GM18517 (cell line): ENCODE results near the gene SCAND1.
"Not testable (repeated sequence)": the region's sequence is repeated elsewhere in the genome, so short reads cannot be mapped to it uniquely, and the experiment has no call there.

Source experiments
- ATAC-seq: cut with Tn5 transposase; IDR thresholded peaks from one replicate; pipeline ENCODE4 v1.9.1; 2021; ENCODE audit warnings: mild to moderate bottlenecking, moderate library complexity; ENCODE audit not compliant: unreplicated experiment

SCAND1 gene

GRCh38 chr20:35963878-35964277 is 9.6 kb upstream of the SCAND1 start:
- no peak for ATAC-seq

DNA sequence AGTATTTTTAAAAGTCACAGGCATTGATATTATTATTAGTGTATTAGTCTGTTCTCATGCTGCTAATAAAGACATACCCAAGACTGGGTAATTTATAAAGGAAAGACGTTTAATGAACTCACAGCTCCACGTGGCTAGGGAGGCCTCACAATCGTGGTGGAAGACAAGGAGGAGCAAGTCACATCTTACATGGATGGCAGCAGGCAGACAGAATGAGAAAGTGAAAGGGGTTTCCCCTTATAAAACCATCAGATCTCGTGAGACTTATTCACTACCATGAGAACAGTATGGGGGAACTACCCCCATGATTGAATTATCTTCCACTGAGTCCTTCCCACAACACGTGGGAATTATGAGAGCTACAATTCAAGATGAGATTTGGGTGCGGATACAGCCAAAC is 5.0 kb upstream of the SCAND1 start:
- ATAC-seq = not testable (repeated sequence)

- no peak for ATAC-seq
These were observed 2.3 kb upstream of the SCAND1 start for GRCh38 chr20:35956616-35957015.

DNA sequence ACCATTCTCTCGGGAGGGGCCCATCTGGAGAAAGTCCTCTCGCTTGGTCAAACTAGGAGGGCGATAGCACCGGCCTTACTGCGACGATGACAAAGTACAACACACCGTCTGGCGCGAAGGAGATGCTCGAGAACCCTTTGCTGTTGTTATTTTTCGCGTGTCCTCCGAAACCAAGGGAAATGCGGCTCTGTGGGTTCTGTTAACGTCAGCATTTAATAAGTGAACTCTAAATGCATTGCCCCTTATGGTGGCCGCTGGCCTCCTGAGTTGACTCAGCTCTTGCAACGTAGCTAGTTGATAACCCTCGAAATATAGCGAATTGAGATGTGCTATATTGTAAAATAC is 577 bp upstream of the SCAND1 start:
- no peak for ATAC-seq

DNA sequence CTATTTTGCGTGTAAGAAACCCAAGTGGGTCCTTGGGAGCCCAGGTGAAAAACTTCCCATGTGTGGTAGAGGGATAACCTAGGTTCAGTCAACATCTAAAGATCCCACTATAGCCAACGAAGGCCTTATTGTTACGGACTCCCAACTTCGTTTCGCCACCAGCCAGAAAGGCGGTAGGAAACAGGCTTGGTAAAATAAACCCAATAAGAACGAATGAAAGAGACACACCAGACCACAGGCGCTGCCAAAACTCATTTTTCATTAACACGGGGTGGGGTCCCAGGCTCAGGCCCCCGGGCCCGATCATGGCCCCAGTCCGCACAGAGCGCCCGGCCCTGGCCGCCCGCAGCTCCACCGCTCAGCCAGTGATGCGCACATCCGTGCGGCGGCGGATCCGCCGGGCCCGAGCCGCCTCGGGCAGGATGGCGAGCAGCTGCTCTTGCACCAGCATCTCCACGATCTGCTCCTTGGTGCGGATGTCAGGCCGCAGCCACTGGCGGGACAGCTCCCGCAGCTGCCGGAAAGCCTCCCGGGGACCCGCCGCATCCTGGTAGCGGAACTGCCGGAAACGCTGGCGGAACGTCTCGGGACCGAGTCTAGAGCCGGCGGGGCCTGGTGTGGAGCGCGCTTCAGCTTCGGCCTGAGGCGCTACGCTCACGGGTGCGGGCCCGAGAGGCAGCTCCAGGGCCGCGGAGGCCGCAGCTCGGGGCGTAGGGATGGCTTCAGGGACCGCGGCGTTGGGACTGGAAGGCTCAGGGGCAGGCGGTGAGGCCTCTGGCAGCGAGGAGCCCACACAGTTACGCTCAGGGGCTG is 709 bp downstream of the SCAND1 start:
- peak; percentile 26 for ATAC-seq

DNA sequence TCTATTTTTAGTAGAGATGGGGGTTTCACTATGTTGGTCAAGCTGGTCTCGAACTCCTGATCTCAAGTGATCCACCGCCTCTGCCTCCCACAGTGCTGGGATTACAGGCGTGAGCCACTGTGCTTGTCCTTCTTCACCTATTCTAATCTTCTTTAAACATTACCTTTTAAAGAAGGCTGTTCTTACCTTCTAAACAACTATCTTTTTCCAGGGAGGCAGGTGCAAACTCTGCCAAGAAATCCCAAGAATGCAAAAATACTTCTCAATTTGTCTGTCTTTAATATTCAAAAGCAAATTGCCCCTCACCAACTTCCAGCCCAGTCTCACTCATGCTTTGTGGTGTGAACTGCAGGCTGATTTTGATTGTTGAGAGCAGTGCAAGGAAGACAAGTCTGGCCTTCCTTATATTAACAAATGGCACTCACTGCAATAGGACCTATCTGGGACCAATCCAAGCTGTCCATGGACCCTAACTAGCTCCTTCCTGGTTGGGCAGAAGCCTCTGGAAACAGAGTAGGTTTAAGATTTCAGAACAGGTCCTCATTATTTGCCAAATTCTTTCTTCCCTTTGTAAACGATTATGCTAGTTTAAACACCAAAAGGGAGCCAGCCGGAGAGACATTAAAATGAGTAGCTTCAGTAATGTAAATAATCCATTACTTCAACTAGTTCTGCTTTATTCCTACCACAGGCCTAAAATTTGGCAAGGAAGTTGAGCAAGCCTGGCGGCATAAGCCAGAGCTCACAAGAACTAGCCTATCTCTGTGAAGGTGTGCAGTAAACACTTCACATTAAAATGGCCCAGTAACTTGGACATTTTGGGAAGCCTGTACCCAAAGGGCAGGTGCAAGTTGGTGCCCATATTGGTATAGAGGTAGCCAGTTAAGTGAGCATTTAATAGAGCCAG is 1.6 kb downstream of the SCAND1 start:
- no peak for ATAC-seq

- not testable (repeated sequence) for ATAC-seq
These were observed 2.2 kb downstream of the SCAND1 start for GRCh38 chr20:35952080-35952479.

DNA sequence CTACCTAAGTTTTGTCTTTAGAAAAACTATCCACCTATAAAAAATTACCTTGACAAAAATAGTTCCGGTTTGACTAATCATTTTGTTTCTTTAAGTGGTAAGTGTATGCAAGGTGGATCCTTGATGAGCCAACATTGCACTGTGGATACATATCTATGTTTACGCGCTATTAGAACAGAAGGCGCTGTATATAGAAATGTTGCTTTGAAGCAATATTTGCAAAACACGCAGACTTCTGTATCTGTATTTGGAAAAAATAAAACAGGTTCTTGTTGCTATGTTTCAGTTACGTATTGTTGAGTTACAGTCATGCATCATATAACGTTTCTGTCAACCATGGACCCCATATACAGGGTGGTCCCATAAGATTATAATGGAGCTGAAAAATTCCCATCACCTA is 4.2 kb downstream of the SCAND1 start:
- no peak for ATAC-seq

DNA sequence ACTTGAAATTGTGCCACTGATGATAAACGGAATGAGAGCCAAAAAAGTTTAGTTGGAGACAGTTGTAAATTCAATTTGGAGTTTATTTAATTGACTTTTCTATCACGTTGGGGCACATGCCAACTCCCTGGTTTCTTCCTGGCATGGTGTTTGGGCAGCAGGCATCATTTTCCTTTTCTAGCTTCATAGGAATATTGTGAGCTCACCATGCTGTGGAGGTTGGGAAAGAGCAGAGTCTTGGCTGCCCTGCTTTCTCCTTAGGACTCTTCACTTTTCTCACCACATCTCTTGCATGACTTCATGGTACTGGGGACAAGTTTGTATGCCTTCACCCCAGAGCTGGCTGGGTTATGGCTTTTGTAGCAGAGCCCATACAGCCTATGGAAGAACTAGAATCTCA is 6.4 kb downstream of the SCAND1 start:
- no peak for ATAC-seq

GRCh38 chr20:35947489-35947888 is 6.8 kb downstream of the SCAND1 start:
- no peak for ATAC-seq

DNA sequence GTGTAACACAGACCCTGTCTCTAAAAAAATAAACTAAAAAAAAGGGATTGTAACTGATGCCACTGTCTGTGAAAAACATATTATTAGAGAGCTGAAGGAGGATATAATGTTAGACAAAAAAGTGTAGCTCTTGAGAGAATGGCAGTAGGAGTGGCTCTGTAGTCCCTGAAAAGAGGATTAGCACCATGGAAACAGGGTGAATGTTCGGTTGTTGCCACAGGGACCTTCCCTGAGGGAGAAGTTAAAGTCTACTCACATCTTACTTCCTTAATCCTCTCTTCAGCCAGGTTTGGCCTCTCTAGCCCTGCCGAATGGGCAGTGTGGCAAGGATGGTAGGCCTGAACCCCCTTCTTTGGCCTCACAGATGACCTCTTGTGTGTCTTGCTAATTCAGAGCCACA is 12.1 kb downstream of the SCAND1 start:
- ATAC-seq = no peak

- ATAC-seq = no peak
These were observed 12.7 kb downstream of the SCAND1 start for GRCh38 chr20:35941620-35942019.

DNA sequence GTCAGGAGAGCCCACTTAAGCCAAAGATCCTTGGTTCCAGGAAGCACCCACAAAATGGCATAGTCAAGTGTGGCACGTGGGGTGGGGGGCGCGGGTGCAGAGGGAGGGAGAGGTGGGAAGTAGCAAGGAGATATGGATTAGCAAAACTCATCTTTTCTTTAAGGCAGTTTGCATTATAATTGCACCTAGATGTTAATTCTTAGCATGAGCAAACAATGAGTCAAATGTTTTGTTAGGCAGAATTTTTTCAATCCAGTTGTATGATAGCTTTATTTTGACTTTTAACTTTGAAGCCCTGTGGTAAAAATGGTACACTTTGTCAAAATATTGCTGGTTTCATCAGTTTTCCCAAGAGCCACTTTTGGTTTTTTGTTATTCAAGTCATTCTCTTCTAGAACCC is 15.0 kb downstream of the SCAND1 start:
- ATAC-seq = no peak

GRCh38 chr20:35934050-35934449 is 20.3 kb downstream of the SCAND1 start:
- ATAC-seq = no peak

- ATAC-seq = no peak
These were observed 25.0 kb downstream of the SCAND1 start for GRCh38 chr20:35929301-35929700.

- no peak for ATAC-seq
These were observed 33.8 kb downstream of the SCAND1 start for GRCh38 chr20:35920523-35920922.

DNA sequence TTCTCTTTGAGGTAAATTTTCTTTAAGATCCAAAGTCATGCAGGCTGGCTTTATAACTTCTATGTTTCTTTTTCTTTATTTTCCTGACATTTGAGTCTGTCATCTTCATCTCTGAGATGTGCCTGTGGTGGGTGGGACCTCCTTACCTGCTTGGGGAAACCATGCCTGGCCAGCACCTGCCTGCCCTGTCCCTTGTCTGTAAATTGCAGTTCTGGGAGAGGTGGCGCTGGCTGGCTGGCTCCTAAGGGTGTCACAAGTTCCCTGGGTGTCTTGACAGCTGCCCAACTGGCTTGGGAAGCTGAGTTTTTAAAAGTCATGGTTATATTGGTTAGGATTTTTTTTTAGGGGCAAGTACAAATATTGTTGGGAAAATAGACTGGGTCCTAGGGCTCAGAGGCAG is 36.3 kb downstream of the SCAND1 start:
- ATAC-seq = no peak

DNA sequence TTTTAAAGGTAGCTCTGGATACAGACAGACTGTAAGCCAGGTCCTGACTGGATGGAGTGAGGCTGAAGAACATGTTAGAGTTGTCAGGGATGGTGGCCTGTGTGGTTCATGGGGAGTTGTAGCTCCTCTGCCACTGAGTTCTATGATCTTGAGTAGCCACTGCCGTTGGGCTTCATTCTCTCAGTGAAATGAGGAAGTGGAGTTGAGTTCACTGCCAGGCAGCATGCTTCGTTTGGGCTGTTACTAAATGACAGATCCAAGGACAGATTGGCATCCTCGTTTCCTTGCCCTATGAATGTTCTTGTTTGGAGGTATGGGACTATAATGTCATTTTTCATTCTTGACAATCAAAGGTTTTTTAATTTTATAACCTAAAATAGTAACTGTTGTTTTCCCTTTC is 37.2 kb downstream of the SCAND1 start:
- no peak for ATAC-seq

DNA sequence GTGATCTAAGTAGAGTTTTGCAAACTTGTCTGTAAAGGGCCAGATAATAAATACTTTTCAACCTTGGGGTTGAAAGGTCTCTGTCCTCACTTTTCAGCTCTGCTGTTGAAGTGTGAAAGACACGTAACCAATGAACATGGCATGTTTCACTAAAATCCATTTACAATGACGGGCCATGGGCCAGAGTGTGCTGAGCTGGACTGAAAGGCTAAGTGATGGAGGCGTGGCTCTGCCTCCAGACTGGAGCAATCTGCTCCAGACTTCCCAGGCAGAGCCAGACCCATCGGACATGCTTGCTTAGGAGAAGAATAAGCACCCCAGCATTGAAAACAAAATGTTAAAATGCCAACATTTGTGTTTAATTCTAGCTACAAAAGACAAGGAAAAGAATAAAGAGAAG is 41.4 kb downstream of the SCAND1 start:
- no peak for ATAC-seq

GRCh38 chr20:35910254-35910653 is 44.0 kb downstream of the SCAND1 start:
- no peak for ATAC-seq

- ATAC-seq = no peak
These were observed 44.5 kb downstream of the SCAND1 start for GRCh38 chr20:35909796-35910195.

GRCh38 chr20:35909176-35909575 is 45.1 kb downstream of the SCAND1 start:
- no peak for ATAC-seq
